Liver (tissue), 9 donors: Measurements from ENCODE around the gene CCNL1. TPM values are rescaled to one million over a fixed set of nuclear protein-coding genes. Genes with fewer than 3 reads are reported as not detected.

Source experiments
- DNase-seq: peaks from one replicate; pipeline ENCODE4 v3.0.0-alpha.2; 2017; ENCODE audit warnings: low spot score
- H3K27ac ChIP-seq, 2 donors: one replicate each; pipeline ENCODE4 v1.7.0; 2013; ENCODE audit warnings: inconsistent platforms in 2 of 2, low read length in 2 of 2, control low read depth in 1 of 2, low read depth in 1 of 2, mild to moderate bottlenecking in 1 of 2
- H3K27me3 ChIP-seq, 4 donors: one replicate each; pipeline versions ENCODE4 v1.6.1 to v1.7.0; 2013; ENCODE audit warnings: low read length in 3 of 4, inconsistent platforms in 1 of 4, mild to moderate bottlenecking in 1 of 4, moderate library complexity in 1 of 4; ENCODE audit not compliant: control insufficient read depth in 4 of 4, insufficient read depth in 4 of 4
- H3K36me3 ChIP-seq, 4 donors: one replicate each; pipeline versions ENCODE4 v1.6.1 to v1.7.0; 2013; ENCODE audit warnings: low read length in 3 of 4, mild to moderate bottlenecking in 3 of 4, low read depth in 1 of 4, moderate library complexity in 1 of 4; ENCODE audit not compliant: control insufficient read depth in 4 of 4, insufficient read depth in 3 of 4
- H3K4me1 ChIP-seq, 4 donors: one replicate each; pipeline versions ENCODE4 v1.6.1 to v1.7.0; 2013; ENCODE audit warnings: low read length in 3 of 4, mild to moderate bottlenecking in 3 of 4, moderate library complexity in 1 of 4; ENCODE audit not compliant: control insufficient read depth in 4 of 4, insufficient read depth in 4 of 4
- H3K4me3 ChIP-seq, 3 donors: one replicate each; pipeline versions ENCODE4 v1.6.1 to v1.7.0; 2013; ENCODE audit warnings: low read length in 3 of 3, control low read depth in 1 of 3, low read depth in 1 of 3, mild to moderate bottlenecking in 1 of 3
- H3K9ac ChIP-seq, 2 donors: one replicate each; pipeline ENCODE4 v1.7.0; 2013; ENCODE audit warnings: low read length in 2 of 2, mild to moderate bottlenecking in 2 of 2, moderate library complexity in 2 of 2, control low read depth in 1 of 2, low read depth in 1 of 2
- H3K9me3 ChIP-seq, 4 donors: one replicate each; pipeline versions ENCODE4 v1.6.1 to v1.7.0; 2013; ENCODE audit warnings: low read length in 3 of 4; ENCODE audit not compliant: control insufficient read depth in 4 of 4
- ATF3 ChIP-seq: IDR thresholded peaks from 2 replicates; pipeline ENCODE4 v1.6.1; 2016; ENCODE audit warnings: antibody characterized with exemption
- CTCF ChIP-seq: fragments of 150-350 bp; IDR thresholded peaks from 2 replicates; pipeline ENCODE4 v1.5.1; 2017; ENCODE audit warnings: improper control_type of control experiment, low read depth, low read length; ENCODE audit not compliant: missing input control
- FOXA2 ChIP-seq: IDR thresholded peaks from 2 replicates; pipeline ENCODE4 v1.6.1; 2016; ENCODE audit warnings: antibody characterized with exemption
- HNF4A ChIP-seq, 2 donors: conservative IDR thresholded peaks; 2 replicates each; pipeline ENCODE4 v1.6.1; 2016; ENCODE audit warnings: antibody characterized with exemption in 2 of 2, mild to moderate bottlenecking in 2 of 2
- HNF4G ChIP-seq: IDR thresholded peaks from 2 replicates; pipeline ENCODE4 v1.6.1; 2016; ENCODE audit warnings: antibody characterized with exemption
- MAX ChIP-seq: IDR thresholded peaks from 2 replicates; pipeline ENCODE4 v1.6.1; 2016; ENCODE audit warnings: antibody characterized with exemption
- NR2F2 ChIP-seq: IDR thresholded peaks from 2 replicates; pipeline ENCODE4 v1.6.1; 2016; ENCODE audit warnings: antibody characterized with exemption
- RAD21 ChIP-seq, 2 donors: IDR thresholded peaks; 2 replicates each; pipeline ENCODE4 v1.6.1; 2016; ENCODE audit warnings: antibody characterized with exemption in 2 of 2, mild to moderate bottlenecking in 2 of 2
- REST ChIP-seq: IDR thresholded peaks from 2 replicates; pipeline ENCODE4 v1.6.1; 2016; ENCODE audit warnings: antibody characterized with exemption, mild to moderate bottlenecking
- RXRA ChIP-seq, 2 donors: IDR thresholded peaks; 2 replicates each; pipeline ENCODE4 v1.6.1; 2017 to 2018; ENCODE audit warnings: antibody characterized with exemption in 2 of 2, mild to moderate bottlenecking in 1 of 2
- SP1 ChIP-seq: IDR thresholded peaks from 2 replicates; pipeline ENCODE4 v1.6.1; 2018; ENCODE audit warnings: antibody characterized with exemption, mild to moderate bottlenecking
- TAF1 ChIP-seq: conservative IDR thresholded peaks from 2 replicates; pipeline ENCODE4 v1.6.1; 2016; ENCODE audit warnings: antibody characterized with exemption, mild to moderate bottlenecking
- ZBTB33 ChIP-seq: IDR thresholded peaks from 2 replicates; pipeline ENCODE4 v1.6.1; 2016; ENCODE audit warnings: antibody characterized with exemption
- WGBS: extraction: QIAGEN DNeasy Blood & Tissue Kit; methylation state at CpG from one replicate; pipeline ENCODE4 v1.1.7; 2013; 5-methylcytosine and 5-hydroxymethylcytosine counted together
- polyA plus RNA-seq, 2 donors: library from polyadenylated mRNA; stranded (reverse) in 1 of 2; unstranded in 1 of 2; fragments of 200-250 nt in 1 of 2; fragments of >200 nt in 1 of 2; fragmentation: Nextera tagmentation in 1 of 2; extraction: Ambion mirVana in 1 of 2; gene quantifications; one replicate each; pipeline versions ENCODE4 v1.2.1 to v1.2.3, GENCODE V29; 2013 to 2015
- total RNA-seq, 2 donors: library from RNA; depleted of rRNA; stranded (reverse); fragments of >200 nt; gene quantifications; one replicate each; pipeline ENCODE4 v1.2.3, GENCODE V29; 2014
- donor health status: healthy.
- donor health status: healthy.
- donor health status: healthy.
- donor health status: healthy.
- donor health status: healthy.

Gene CCNL1
- total and polyA plus RNA-seq, 4 donors: 22.7 to 163 (median 95.0) TPM

GRCh38 chr3:157130467-157131251, 29.3 kb downstream of the CCNL1 start:
- Histone ChIP-seq H3K4me1 (peaks cover 20 to 44% (median 32%) of the 10 kb centered on the region in 4 donors), H3K9me3 (no peaks in the 10 kb centered on the region), H3K9ac (peak overlapping the region in 1 of 2 donors; percentile 8), H3K27ac (peak overlapping the region; percentile 30 to 74), H3K36me3 (no peaks in the 10 kb centered on the region), H3K27me3 (no peaks in the 10 kb centered on the region), H3K4me3 (no peak overlapping the region)
- no peak for DNase-seq
- 40% methylated on average over 23 of the region's 23 CpGs for WGBS
- TF ChIP-seq TAF1 (no peak), RAD21 (IDR thresholded peaks at IDR 0.05) (peak; percentile 71 to 76), CTCF (peak; percentile 56)

- Histone ChIP-seq H3K9me3 (no peaks in the 10 kb centered on the region), H3K4me3 (no peak overlapping the region), H3K9ac (no peak overlapping the region), H3K27ac (peak overlapping the region; percentile 30 to 74), H3K27me3 (no peaks in the 10 kb centered on the region), H3K4me1 (peaks cover 13 to 36% (median 28%) of the 10 kb centered on the region in 4 donors), H3K36me3 (no peaks in the 10 kb centered on the region)
- DNase-seq: no peak
- 73% methylated on average over 20 of the region's 20 CpGs for WGBS
- no peak for TF ChIP-seq REST
- no peak for TF ChIP-seq TAF1
- no peak for TF ChIP-seq ZBTB33
- TF ChIP-seq NR2F2: no peak
- TF ChIP-seq MAX: no peak
- TF ChIP-seq FOXA2: no peak
- no peak for TF ChIP-seq RAD21 (IDR thresholded peaks at IDR 0.05)
- TF ChIP-seq RXRA (IDR thresholded peaks at IDR 0.05): no peak
- TF ChIP-seq HNF4G: no peak
- TF ChIP-seq ATF3: no peak
- no peak for TF ChIP-seq HNF4A (conservative IDR thresholded peaks at IDR 0.05)
- TF ChIP-seq SP1: no peak
Observed at GRCh38 chr3:157129803-157130466, 30.0 kb downstream of the CCNL1 start.
